Loucy (cell line): ENCODE data around the gene COX6B2.

Source experiments
- CTCF ChIP-seq: fragments of 200-600 bp; sonication (generic); conservative IDR thresholded peaks from 2 replicates; pipeline ENCODE4 v1.5.1; 2014; ENCODE audit warnings: mild to moderate bottlenecking, antibody characterized with exemption, low read length
- EZH2phosphoT487 ChIP-seq: fragments of 200-600 bp; IDR thresholded peaks from 2 replicates; pipeline ENCODE4 v1.6.1; 2018; ENCODE audit warnings: antibody characterized with exemption, mild to moderate bottlenecking, moderate library complexity, borderline replicate concordance

- no peak for TF ChIP-seq CTCF
- TF ChIP-seq EZH2phosphoT487, result no peak
Observed at GRCh38 chr19:55372316-55373081, 18.0 kb upstream of the COX6B2 start.
